Adrenal gland (tissue), 12 donors: ENCODE data around the gene ARHGAP5. TPM values are rescaled to one million over a fixed set of nuclear protein-coding genes. Genes with fewer than 3 reads are reported as not detected.

ENCODE experiments used
- DNase-seq, 7 donors: peaks; one replicate each; pipeline ENCODE4 v3.0.0-alpha.2; 2019 to 2020
- H3K27ac ChIP-seq, 5 donors: fragments of 200-600 bp; sonication (generic) in 4 of 5; 1 replicate in 3 of 5; 2 replicates in 2 of 5; pipeline versions ENCODE4 v1.5.1 to v1.8.0; 2016 to 2020; ENCODE audit warnings: mild to moderate bottlenecking in 1 of 5
- H3K27me3 ChIP-seq: fragments of 200-600 bp; 2 replicates; pipeline ENCODE4 v1.8.0; 2021
- H3K36me3 ChIP-seq, 2 donors: fragments of 200-600 bp; replicated peaks in 1 of 2; 1 replicate in 1 of 2; 2 replicates in 1 of 2; pipeline versions ENCODE4 v1.5.1 to v1.8.0; 2018 to 2022
- H3K4me1 ChIP-seq, 2 donors: fragments of 200-600 bp; replicated peaks in 1 of 2; 1 replicate in 1 of 2; 2 replicates in 1 of 2; pipeline versions ENCODE4 v1.5.1 to v1.8.0; 2018 to 2021
- H3K4me3 ChIP-seq, 4 donors: fragments of 200-600 bp; sonication (generic) in 3 of 4; one replicate each; pipeline ENCODE4 v1.5.1; 2016 to 2018
- H3K9me3 ChIP-seq, 3 donors: fragments of 200-600 bp; sonication (generic) in 1 of 3; replicated peaks in 1 of 3; 1 replicate in 2 of 3; 2 replicates in 1 of 3; pipeline versions ENCODE4 v1.5.1 to v1.8.0; 2016 to 2021
- CTCF ChIP-seq, 6 experiments: fragments of 450-650 bp in 4 of 6; fragments of 200-600 bp in 2 of 6; sonication (generic) in 1 of 6; IDR thresholded peaks; 1 replicate in 5 of 6; 2 replicates in 1 of 6; pipeline versions ENCODE4 v1.5.1 to v1.8.0; 2016 to 2021; ENCODE audit warnings: antibody characterized with exemption in 6 of 6, mild to moderate bottlenecking in 2 of 6, moderate library complexity in 1 of 6
- POLR2A ChIP-seq, 2 donors: fragments of 450-650 bp; IDR thresholded peaks; one replicate each; pipeline ENCODE4 v1.6.1; 2017; ENCODE audit warnings: antibody characterized with exemption in 2 of 2, mild to moderate bottlenecking in 2 of 2, moderate library complexity in 1 of 2
- WGBS, 4 donors: extraction: QIAGEN DNeasy Blood & Tissue Kit in 2 of 4; methylation state at CpG; one replicate each; pipeline versions ENCODE4 v1.1.5 to v1.1.7; 2013 to 2017; 5-methylcytosine and 5-hydroxymethylcytosine counted together
- intact Hi-C, 2 donors: fragments of 100-400 bp; cut with DNase I; formaldehyde crosslinking; loops; one replicate each; pipeline versions ENCODE4 v1.14.1 to v1.15.0; 2022 to 2023
- polyA plus RNA-seq, 3 donors: library from polyadenylated mRNA; stranded (reverse); fragments of 200-250 nt in 2 of 3; fragments of 350-450 nt in 1 of 3; fragmentation: Illumina TruSeq in 1 of 3; extraction: RNeasy Lipid Tissue Mini Kit (QIAGEN cat#74804) in 1 of 3; gene quantifications; one replicate each; pipeline ENCODE4 v1.2.3, GENCODE V29; 2013 to 2014
- small RNA-seq, 2 donors: library from RNA; depleted of rRNA; stranded (forward); fragments of <200 nt; gene quantifications; one replicate each; pipeline ENCODE3, GENCODE V24; 2016
- total RNA-seq, 9 donors: library from RNA; depleted of rRNA in 4 of 9; stranded (reverse); fragments of >200 nt in 4 of 9; fragments of 120-200 nt in 1 of 9; fragmentation: NEBNext Ultra II Directional in 1 of 9; extraction: Animal tissue kit (Norgen Biotek cat#: 25700) in 1 of 9; gene quantifications; one replicate each; pipeline versions ENCODE4 v1.1.0 to v1.2.4, GENCODE V29; 2013 to 2023
- donor health status: healthy with polysubstance abuse.
- donor health status: Bipolar disorder and iron deficiency.
- donor health status: DM: yes; HTN: yes; CAD: no.
- donor health status: DM: no; HTN: no; CAD: no.
- donor health status: DM: no; HTN: no; CAD: no.
- donor health status: DM: yes; HTN: yes; CAD: no.

The ARHGAP5 gene
- total and polyA plus RNA-seq, 12 donors, result 11.9 to 100.0 (median 76.8) TPM

- Histone ChIP-seq H3K27me3 (no peaks in the 10 kb centered on the region), H3K27ac (no peak overlapping the region), H3K4me1 (peaks cover 0 to 19% of the 10 kb centered on the region in 2 donors), H3K4me3 (no peak overlapping the region), H3K36me3 (no peaks in the 10 kb centered on the region), H3K9me3 (no peaks in the 10 kb centered on the region)
- no peak for DNase-seq
- intact Hi-C loops, result loop anchor here in 1 of 2 donors (10.0 kb wide), 1 partner anchor 49 kb away; no protein-coding TSS in a partner anchor
- TF ChIP-seq POLR2A (IDR thresholded peaks at IDR 0.05) (no peak), CTCF (IDR thresholded peaks at IDR 0.05) (no peak)
- 67 to 82% (median 72%) methylated on average over 4 of the region's 4 CpGs for WGBS, 4 donors
Observed at GRCh38 chr14:32205984-32206383, 128.9 kb downstream of the ARHGAP5 start.

- no peaks in the 10 kb centered on the region for H3K9me3 ChIP-seq
- peaks cover 0 to 19% of the 10 kb centered on the region in 2 donors for H3K4me1 ChIP-seq
- WGBS, 4 donors, result 75 to 88% (median 81%) methylated on average over 2 of the region's 2 CpGs
- no peaks in the 10 kb centered on the region for H3K27me3 ChIP-seq
- no peaks in the 10 kb centered on the region for H3K36me3 ChIP-seq
- no peak overlapping the region for H3K4me3 ChIP-seq
- TF ChIP-seq CTCF (IDR thresholded peaks at IDR 0.05) (no peak), POLR2A (IDR thresholded peaks at IDR 0.05) (no peak)
- intact Hi-C loops, result loop anchor here in 1 of 2 donors (10.0 kb wide), 1 partner anchor 48 kb away; no protein-coding TSS in a partner anchor
- no peak overlapping the region for H3K27ac ChIP-seq
- DNase-seq, result no peak
Observed at GRCh38 chr14:32206552-32206951, 129.4 kb downstream of the ARHGAP5 start.

GRCh38 chr14:32208490-32208889 lies 131.4 kb downstream of the ARHGAP5 start:
- no peak for DNase-seq
- Histone ChIP-seq H3K36me3 (no peaks in the 10 kb centered on the region), H3K4me1 (peaks cover 0 to 9% of the 10 kb centered on the region in 2 donors), H3K4me3 (no peak overlapping the region), H3K27me3 (no peaks in the 10 kb centered on the region), H3K9me3 (no peaks in the 10 kb centered on the region), H3K27ac (no peak overlapping the region)
- 91 to 93% (median 92%) methylated on average over 3 of the region's 3 CpGs for WGBS, 4 donors
- intact Hi-C loops, result loop anchor here in 1 of 2 donors (10.0 kb wide), 1 partner anchor 46 kb away; no protein-coding TSS in a partner anchor
- TF ChIP-seq CTCF (IDR thresholded peaks at IDR 0.05) (no peak), POLR2A (IDR thresholded peaks at IDR 0.05) (no peak)

Small RNA genes lying within 50 kb of the gene (small RNA-seq; reads per million reads assigned to genes)
- gene RNU6-7 (0.12 to 1.8 reads per million in 2 donors), gene RNU6-8 (0 reads per million in 2 donors)

Other genes starting within 250 kb of the ARHGAP5 start
- not detected for gene RNU6-7, start 124.7 kb downstream of the ARHGAP5 start, total RNA-seq
- gene RNU6-7, start 124.7 kb downstream of the ARHGAP5 start, polyA plus RNA-seq, result not detected
- gene RNU6-8, start 126.0 kb downstream of the ARHGAP5 start, total RNA-seq, result not detected
- gene RNU6-8, start 126.0 kb downstream of the ARHGAP5 start, polyA plus RNA-seq, result not detected